Inflammatory macrophage (primary cell): ENCODE measurements around the gene VPS13D.
"Not testable (repeated sequence)": the region's sequence is repeated elsewhere in the genome, so short reads cannot be mapped to it uniquely, and the experiment has no call there.

Source experiments
- DNase-seq, 2 donors: peaks; one replicate each; pipeline ENCODE4 v3.0.0-alpha.2; 2020 to 2022

Gene VPS13D

GRCh38 chr1:12521096-12521495 lies 291.3 kb downstream of the VPS13D start:
- no peak for DNase-seq

- DNase-seq: not testable (repeated sequence)
Observed at GRCh38 chr1:12522780-12523179, 292.9 kb downstream of the VPS13D start.

- DNase-seq: no peak
Observed at GRCh38 chr1:12524266-12524665, 294.4 kb downstream of the VPS13D start.

GRCh38 chr1:12525311-12526181 lies 295.7 kb downstream of the VPS13D start:
- DNase-seq: peak; percentile 74 to 84

GRCh38 chr1:12527564-12527963 lies 297.7 kb downstream of the VPS13D start:
- DNase-seq: no peak

GRCh38 chr1:12528021-12528852 lies 298.4 kb downstream of the VPS13D start:
- peak; percentile 67 to 73 for DNase-seq

GRCh38 chr1:12529640-12530174 lies 299.9 kb downstream of the VPS13D start:
- DNase-seq: no peak

GRCh38 chr1:12530462-12531178 lies 300.8 kb downstream of the VPS13D start:
- DNase-seq: no peak

- no peak for DNase-seq
Observed at GRCh38 chr1:12531179-12531499, 301.3 kb downstream of the VPS13D start.

GRCh38 chr1:12532405-12533315 lies 302.8 kb downstream of the VPS13D start:
- DNase-seq: no peak

- DNase-seq: no peak
Observed at GRCh38 chr1:12536023-12536639, 306.3 kb downstream of the VPS13D start.

GRCh38 chr1:12537294-12537693 lies 307.5 kb downstream of the VPS13D start:
- DNase-seq: no peak

- no peak for DNase-seq
Observed at GRCh38 chr1:12537906-12538461, 308.2 kb downstream of the VPS13D start.

GRCh38 chr1:12538536-12538935 lies 308.7 kb downstream of the VPS13D start:
- DNase-seq: peak; percentile 12 to 40

- DNase-seq: no peak
Observed at GRCh38 chr1:12539320-12539704, 309.5 kb downstream of the VPS13D start.

GRCh38 chr1:12539705-12540579 lies 310.1 kb downstream of the VPS13D start:
- DNase-seq: no peak

GRCh38 chr1:12540580-12541273 lies 310.9 kb downstream of the VPS13D start:
- no peak for DNase-seq

- DNase-seq: no peak
Observed at GRCh38 chr1:12541274-12542137, 311.7 kb downstream of the VPS13D start.
